Anterior cingulate cortex (tissue), 58 donors: ENCODE results near the gene DNAJB8.

ENCODE experiments used
- DNase-seq, 58 donors: peaks; one replicate each; lab custom pipeline; 2025; lab: John Stamatoyannopoulos, UW

Gene DNAJB8

GRCh38 chr3:128466840-128467541 is at the start of gene DNAJB8:
TSS of gene DNAJB8 (minus strand) at chr3:128466890. CDS start at chr3:128463245, 3,645 bp downstream.
- no peak for DNase-seq

GRCh38 chr3:128515967-128516366 is 49.3 kb upstream of the DNAJB8 start:
- DNase-seq = no peak

GRCh38 chr3:128508852-128509251 is 42.2 kb upstream of the DNAJB8 start:
- DNase-seq = no peak

GRCh38 chr3:128506754-128507153 is 40.1 kb upstream of the DNAJB8 start:
- DNase-seq = no peak

GRCh38 chr3:128505771-128506170 is 39.1 kb upstream of the DNAJB8 start:
- DNase-seq = no peak

- DNase-seq = no peak
Observed at GRCh38 chr3:128504963-128505730, 38.5 kb upstream of the DNAJB8 start.

- DNase-seq = no peak
Observed at GRCh38 chr3:128504533-128504915, 37.8 kb upstream of the DNAJB8 start.

- no peak for DNase-seq
Observed at GRCh38 chr3:128503751-128504532, 37.3 kb upstream of the DNAJB8 start.

GRCh38 chr3:128503164-128503651 is 36.5 kb upstream of the DNAJB8 start:
- DNase-seq = no peak

GRCh38 chr3:128502712-128503111 is 36.0 kb upstream of the DNAJB8 start:
- no peak for DNase-seq

GRCh38 chr3:128501431-128501830 is 34.7 kb upstream of the DNAJB8 start:
- DNase-seq = no peak

- no peak for DNase-seq
Observed at GRCh38 chr3:128500556-128500955, 33.9 kb upstream of the DNAJB8 start.

GRCh38 chr3:128499724-128500275 is 33.1 kb upstream of the DNAJB8 start:
- DNase-seq = no peak

GRCh38 chr3:128498901-128499530 is 32.3 kb upstream of the DNAJB8 start:
- no peak for DNase-seq

GRCh38 chr3:128498127-128498626 is 31.5 kb upstream of the DNAJB8 start:
- DNase-seq = no peak

GRCh38 chr3:128497305-128498126 is 30.8 kb upstream of the DNAJB8 start:
- DNase-seq = peak in 53 of 58 donors; percentile 6 to 86 (median 59)

- peak in 5 of 58 donors; percentile 9 to 25 (median 15) for DNase-seq
Observed at GRCh38 chr3:128496602-128497304, 30.1 kb upstream of the DNAJB8 start.

- no peak for DNase-seq
Observed at GRCh38 chr3:128496019-128496601, 29.4 kb upstream of the DNAJB8 start.
